Upper lobe of left lung (tissue), 6 donors: ENCODE measurements around the gene RPS6KA3. TPM values are rescaled to one million over a fixed set of nuclear protein-coding genes. Genes with fewer than 3 reads are reported as not detected.

Source experiments
- ATAC-seq, 2 donors: fragments of 200-7000 bp; cut with Tn5 transposase; one replicate each; pipeline ENCODE4 v1.9.1; 2022; ENCODE audit warnings: mild to moderate bottlenecking in 2 of 2, moderate library complexity in 2 of 2; ENCODE audit not compliant: low FRiP score in 2 of 2
- DNase-seq, 2 donors: peaks; one replicate each; pipeline ENCODE4 v3.0.0-alpha.2; 2019 to 2020
- H3K27ac ChIP-seq, 4 donors: fragments of 200-600 bp; sonication (generic); one replicate each; pipeline ENCODE4 v1.5.1; 2016 to 2019
- H3K27me3 ChIP-seq, 4 donors: fragments of 200-600 bp; sonication (generic); one replicate each; pipeline ENCODE4 v1.5.1; 2017 to 2019
- H3K36me3 ChIP-seq, 4 donors: fragments of 200-600 bp; sonication (generic); one replicate each; pipeline ENCODE4 v1.5.1; 2016 to 2019
- H3K4me1 ChIP-seq, 4 donors: fragments of 200-600 bp; sonication (generic); one replicate each; pipeline ENCODE4 v1.5.1; 2018 to 2019
- H3K4me3 ChIP-seq, 4 donors: fragments of 200-600 bp; sonication (generic); one replicate each; pipeline ENCODE4 v1.5.1; 2017 to 2019; ENCODE audit warnings: mild to moderate bottlenecking in 2 of 4, moderate library complexity in 1 of 4
- H3K9me3 ChIP-seq, 4 donors: fragments of 200-600 bp; sonication (generic); one replicate each; pipeline ENCODE4 v1.5.1; 2018 to 2019
- EP300 ChIP-seq, 4 donors: sonication (generic); formaldehyde crosslinking; IDR thresholded peaks; one replicate each; pipeline ENCODE4 v1.5.1; 2017; ENCODE audit warnings: antibody characterized with exemption in 4 of 4, control low read depth in 2 of 4
- POLR2A ChIP-seq, 4 donors: fragments of 450-650 bp; IDR thresholded peaks; one replicate each; pipeline ENCODE4 v1.5.1; 2016 to 2017; ENCODE audit warnings: antibody characterized with exemption in 4 of 4, mild to moderate bottlenecking in 2 of 4
- POLR2AphosphoS5 ChIP-seq, 2 donors: sonication (generic); formaldehyde crosslinking; IDR thresholded peaks; one replicate each; pipeline ENCODE4 v1.5.1; 2017; ENCODE audit warnings: antibody characterized with exemption in 2 of 2
- WGBS, 2 donors: methylation state at CpG; one replicate each; pipeline ENCODE4 v1.1.5; 2017 to 2018; 5-methylcytosine and 5-hydroxymethylcytosine counted together
- total RNA-seq, 6 donors: library from RNA; depleted of rRNA in 4 of 6; stranded (reverse); fragments of >200 nt in 4 of 6; gene quantifications; one replicate each; pipeline versions ENCODE4 v1.1.0 to v1.2.1, GENCODE V29; 2016 to 2021
- TF ChIP-seq, protein P1 (sequence below), 6 experiments: fragments of 450-650 bp in 4 of 6; fragments of 200-600 bp in 2 of 6; sonication (generic) in 2 of 6; IDR thresholded peaks; one replicate each; pipeline ENCODE4 v1.5.1; 2016 to 2019; ENCODE audit warnings: antibody characterized with exemption in 6 of 6
- donor health status: DM: no; HTN: no; CAD: no; lungs with moderate emphysema.
- donor health status: DM: no; HTN: yes; CAD: no; lungs with severe emphysema.

Gene RPS6KA3
- total RNA-seq, 6 donors from 2014 or later = 24.6 to 93.0 (median 58.4) TPM

DNA sequence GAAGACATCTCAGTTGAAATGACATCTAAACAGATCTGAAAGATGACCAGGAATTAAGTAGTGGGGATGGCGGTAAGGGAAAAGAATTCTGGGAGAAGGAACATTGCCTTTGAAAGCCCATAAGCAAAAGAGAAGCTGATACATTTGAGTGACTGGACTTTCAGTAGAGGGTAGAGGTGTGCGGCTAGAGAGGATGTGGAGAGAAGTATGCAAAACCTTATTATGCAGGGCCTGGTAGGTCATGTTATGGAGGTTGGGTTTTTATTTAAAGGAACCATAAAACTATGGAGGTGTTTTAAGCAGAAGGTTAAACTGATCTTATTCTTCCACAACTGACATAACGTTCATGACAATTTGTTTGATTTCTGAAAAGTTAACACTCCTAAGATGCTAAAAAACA, 36.3 kb downstream of the RPS6KA3 start:
- ATAC-seq (no peak), DNase-seq (no peak)
- Histone ChIP-seq H3K27me3 (no peaks in the 10 kb centered on the region), H3K4me3 (no peak overlapping the region), H3K36me3 (peaks cover 0 to 7% (median 0%) of the 10 kb centered on the region in 4 donors), H3K9me3 (no peaks in the 10 kb centered on the region), H3K4me1 (no peaks in the 10 kb centered on the region), H3K27ac (no peak overlapping the region)
- 85 to 94% methylated on average over 3 of the region's 3 CpGs for WGBS, 2 donors
- TF ChIP-seq POLR2AphosphoS5 (IDR thresholded peaks at IDR 0.05) (no peak), EP300 (IDR thresholded peaks at IDR 0.05) (no peak), POLR2A (IDR thresholded peaks at IDR 0.05) (no peak)
- TF ChIP-seq, protein P1, sequence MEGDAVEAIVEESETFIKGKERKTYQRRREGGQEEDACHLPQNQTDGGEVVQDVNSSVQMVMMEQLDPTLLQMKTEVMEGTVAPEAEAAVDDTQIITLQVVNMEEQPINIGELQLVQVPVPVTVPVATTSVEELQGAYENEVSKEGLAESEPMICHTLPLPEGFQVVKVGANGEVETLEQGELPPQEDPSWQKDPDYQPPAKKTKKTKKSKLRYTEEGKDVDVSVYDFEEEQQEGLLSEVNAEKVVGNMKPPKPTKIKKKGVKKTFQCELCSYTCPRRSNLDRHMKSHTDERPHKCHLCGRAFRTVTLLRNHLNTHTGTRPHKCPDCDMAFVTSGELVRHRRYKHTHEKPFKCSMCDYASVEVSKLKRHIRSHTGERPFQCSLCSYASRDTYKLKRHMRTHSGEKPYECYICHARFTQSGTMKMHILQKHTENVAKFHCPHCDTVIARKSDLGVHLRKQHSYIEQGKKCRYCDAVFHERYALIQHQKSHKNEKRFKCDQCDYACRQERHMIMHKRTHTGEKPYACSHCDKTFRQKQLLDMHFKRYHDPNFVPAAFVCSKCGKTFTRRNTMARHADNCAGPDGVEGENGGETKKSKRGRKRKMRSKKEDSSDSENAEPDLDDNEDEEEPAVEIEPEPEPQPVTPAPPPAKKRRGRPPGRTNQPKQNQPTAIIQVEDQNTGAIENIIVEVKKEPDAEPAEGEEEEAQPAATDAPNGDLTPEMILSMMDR (IDR thresholded peaks at IDR 0.05) = no peak

DNA sequence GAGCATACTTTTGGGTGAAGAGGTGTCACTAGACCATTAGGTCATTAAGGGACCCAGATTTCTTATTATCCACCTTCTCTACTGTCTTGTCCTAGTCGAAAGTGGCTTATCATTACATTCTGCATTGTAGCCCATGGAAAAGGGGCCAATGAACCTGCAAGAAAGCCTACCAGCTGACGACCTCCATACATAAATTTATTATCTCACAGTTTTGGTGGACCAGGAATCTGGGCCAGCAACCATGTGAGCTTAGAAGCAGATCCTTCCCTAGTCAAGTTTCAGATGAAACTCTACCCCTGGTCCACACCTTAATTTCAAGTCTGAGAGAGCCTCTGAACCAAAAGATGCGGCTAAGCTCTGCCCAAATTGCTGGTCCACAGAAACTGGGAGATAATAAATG, 37.6 kb downstream of the RPS6KA3 start:
- no peak for TF ChIP-seq EP300 (IDR thresholded peaks at IDR 0.05)
- no peak for TF ChIP-seq POLR2A (IDR thresholded peaks at IDR 0.05)
- TF ChIP-seq, protein P1 (IDR thresholded peaks at IDR 0.05) = no peak
- TF ChIP-seq POLR2AphosphoS5 (IDR thresholded peaks at IDR 0.05) = no peak
- no peak overlapping the region for H3K27ac ChIP-seq
- H3K9me3 ChIP-seq = no peaks in the 10 kb centered on the region
- no peak for ATAC-seq
- H3K36me3 ChIP-seq = peaks cover 0 to 7% (median 0%) of the 10 kb centered on the region in 4 donors
- DNase-seq = no peak
- H3K27me3 ChIP-seq = no peaks in the 10 kb centered on the region
- no peak overlapping the region for H3K4me3 ChIP-seq
- WGBS, 2 donors = 70 to 100% methylated on average over 2 to 3 of the region's 3 CpGs
- H3K4me1 ChIP-seq = no peaks in the 10 kb centered on the region

DNA sequence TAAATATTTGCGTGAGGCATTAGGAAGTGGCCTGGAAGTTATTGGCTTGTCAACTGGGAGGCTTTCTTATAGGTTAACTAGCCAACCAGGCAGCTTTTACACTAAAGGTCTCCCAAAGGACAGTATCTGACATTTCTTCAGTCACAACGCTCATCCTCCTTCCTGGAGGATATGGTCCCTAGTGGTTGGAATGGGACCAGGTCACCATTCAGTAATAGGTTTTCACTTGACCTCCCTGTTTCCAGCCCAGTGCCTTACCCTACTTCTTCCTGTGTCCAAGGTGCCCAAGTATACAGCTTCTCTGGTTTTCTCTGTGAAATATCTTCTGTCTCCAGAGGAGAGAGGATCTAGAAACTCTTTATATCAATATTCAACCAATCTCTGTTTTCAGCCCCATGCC, 38.5 kb downstream of the RPS6KA3 start:
- DNase-seq = no peak
- Histone ChIP-seq H3K27ac (no peak overlapping the region), H3K36me3 (peaks cover 0 to 7% (median 0%) of the 10 kb centered on the region in 4 donors), H3K27me3 (no peaks in the 10 kb centered on the region), H3K4me3 (no peak overlapping the region), H3K4me1 (no peaks in the 10 kb centered on the region), H3K9me3 (no peaks in the 10 kb centered on the region)
- TF ChIP-seq POLR2AphosphoS5 (IDR thresholded peaks at IDR 0.05) (no peak), POLR2A (IDR thresholded peaks at IDR 0.05) (no peak), EP300 (IDR thresholded peaks at IDR 0.05) (no peak)
- TF ChIP-seq, protein P1 (IDR thresholded peaks at IDR 0.05) = no peak
- 64 to 70% methylated on average over 2 of the region's 2 CpGs for WGBS, 2 donors
- no peak for ATAC-seq

DNA sequence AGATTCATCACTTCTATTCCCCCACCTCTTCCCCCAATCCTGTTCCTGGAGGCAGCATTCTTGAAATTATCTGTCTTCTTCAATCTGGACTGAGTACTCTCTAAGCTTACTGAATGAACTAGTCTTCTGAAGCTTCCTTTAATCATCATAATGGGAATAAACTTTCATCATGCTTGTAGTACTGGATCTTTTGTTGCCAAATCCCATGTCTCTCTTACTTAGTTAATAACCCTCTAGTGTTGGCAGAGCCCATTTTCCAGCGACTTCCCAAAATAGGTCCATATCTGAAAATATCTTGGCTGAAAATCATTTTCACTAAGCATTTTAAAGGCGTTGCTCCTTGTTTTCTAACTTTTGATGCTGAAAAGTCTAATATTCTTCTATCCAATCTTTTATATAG, 39.6 kb downstream of the RPS6KA3 start:
- no peak for DNase-seq
- H3K27me3 ChIP-seq = no peaks in the 10 kb centered on the region

DNA sequence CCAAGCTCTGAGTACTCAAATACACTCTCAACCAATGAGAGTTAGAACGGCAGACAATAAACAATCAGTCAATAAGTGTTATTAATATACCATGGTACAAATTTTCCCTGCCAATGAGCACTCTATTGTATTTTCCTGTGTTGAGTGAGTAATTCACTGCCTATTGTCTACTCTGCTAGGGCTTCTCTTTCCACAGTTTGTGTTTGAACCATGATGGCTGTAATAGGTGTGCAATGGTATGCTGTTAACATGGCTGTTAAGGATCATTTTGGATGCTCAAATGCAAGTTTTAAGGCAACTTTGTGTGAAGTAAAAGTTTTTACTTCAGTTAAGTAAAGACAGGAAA, 41.2 kb downstream of the RPS6KA3 start:
- Histone ChIP-seq H3K27me3 (no peaks in the 10 kb centered on the region), H3K4me3 (no peak overlapping the region), H3K27ac (no peak overlapping the region), H3K9me3 (no peaks in the 10 kb centered on the region), H3K36me3 (no peaks in the 10 kb centered on the region), H3K4me1 (no peaks in the 10 kb centered on the region)
- 56 to 58% methylated on average over 1 of the region's 1 CpG for WGBS, 2 donors
- no peak for ATAC-seq
- TF ChIP-seq, protein P1 (IDR thresholded peaks at IDR 0.05) = no peak
- TF ChIP-seq POLR2A (IDR thresholded peaks at IDR 0.05) = no peak
- TF ChIP-seq POLR2AphosphoS5 (IDR thresholded peaks at IDR 0.05) = no peak
- TF ChIP-seq EP300 (IDR thresholded peaks at IDR 0.05) = no peak
- no peak for DNase-seq

More for the DNA sequence above, 39.6 kb downstream of the RPS6KA3 start:
- 63 to 64% methylated on average over 2 of the region's 2 CpGs for WGBS, 2 donors
- no peaks in the 10 kb centered on the region for H3K36me3 ChIP-seq
- H3K4me1 ChIP-seq = no peaks in the 10 kb centered on the region
- no peak overlapping the region for H3K27ac ChIP-seq
- ATAC-seq = no peak
- no peak overlapping the region for H3K4me3 ChIP-seq
- no peaks in the 10 kb centered on the region for H3K9me3 ChIP-seq
- TF ChIP-seq EP300 (IDR thresholded peaks at IDR 0.05) (no peak), POLR2A (IDR thresholded peaks at IDR 0.05) (no peak), POLR2AphosphoS5 (IDR thresholded peaks at IDR 0.05) (no peak)
- TF ChIP-seq, protein P1 (IDR thresholded peaks at IDR 0.05) = no peak
